ENCODE results near the gene EXOC8. TPM values are rescaled to one million over a fixed set of nuclear protein-coding genes. Genes with fewer than 3 reads are reported as not detected.

Gene EXOC8
- total RNA-seq, 2 experiments from 2014 or later = 14.8 to 17.4 TPM

DNA sequence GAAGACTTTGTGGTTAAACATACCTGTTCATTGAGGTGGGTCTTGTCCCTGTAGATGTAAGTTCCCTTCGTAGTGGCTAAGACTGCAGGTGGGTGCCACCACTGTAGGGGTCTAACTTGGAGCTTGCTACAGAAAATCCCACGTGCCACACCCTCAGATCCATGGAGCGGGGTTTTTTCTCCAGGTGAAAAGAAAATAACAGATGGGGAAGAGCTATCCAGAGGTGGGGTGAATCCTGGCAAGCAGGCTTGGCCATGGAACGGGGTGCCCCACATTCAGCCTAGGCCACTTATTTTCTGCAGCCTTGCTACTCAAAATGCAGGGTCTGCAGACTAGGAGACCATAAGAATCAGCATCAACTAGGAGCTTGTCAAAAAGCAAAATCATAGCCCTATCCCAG lies 24.0 kb downstream of the EXOC8 start:
- intact Hi-C loops (cut with micrococcal nuclease; ENCODE audit: unreplicated experiment) = no loop called here
- Histone ChIP-seq H4K20me1 (ENCODE audit: insufficient read depth, low read length) (no peaks in the 10 kb centered on the region), H3K27ac (ENCODE audit: low read depth, low read length, poor library complexity, severe bottlenecking) (no peak overlapping the region), H3K4me2 (ENCODE audit: low read length) (no peak overlapping the region), H3K9me3 (ENCODE audit: low read length) (no peaks in the 10 kb centered on the region), H2AFZ (ENCODE audit: low read length) (no peak overlapping the region), H3K9me2 (ENCODE audit: insufficient read depth, low read length) (no peaks in the 10 kb centered on the region), H3K36me3 (ENCODE audit: insufficient read depth, low read length) (no peaks in the 10 kb centered on the region), H3K4me3 (ENCODE audit: low read depth, low read length, poor library complexity, severe bottlenecking) (no peak overlapping the region), H3K79me2 (ENCODE audit: insufficient read depth, low read depth, low read length) (no peaks in the 10 kb centered on the region), H3K4me1 (ENCODE audit: insufficient read depth, low read length, poor library complexity, severe bottlenecking) (no peaks in the 10 kb centered on the region)
- no TSS peak for BruUV-seq (replicated peaks)
- ChIA-PET CTCF (ENCODE audit: unreplicated experiment) (no interaction called here), POLR2A (no interaction called here)
- no peak for DNase-seq (ENCODE audit: low spot score)
- no peak for TF ChIP-seq EZH2phosphoT487 (IDR thresholded peaks at IDR 0.05; ENCODE audit: borderline replicate concordance, low read depth, low read length)
- TF ChIP-seq, protein P1, sequence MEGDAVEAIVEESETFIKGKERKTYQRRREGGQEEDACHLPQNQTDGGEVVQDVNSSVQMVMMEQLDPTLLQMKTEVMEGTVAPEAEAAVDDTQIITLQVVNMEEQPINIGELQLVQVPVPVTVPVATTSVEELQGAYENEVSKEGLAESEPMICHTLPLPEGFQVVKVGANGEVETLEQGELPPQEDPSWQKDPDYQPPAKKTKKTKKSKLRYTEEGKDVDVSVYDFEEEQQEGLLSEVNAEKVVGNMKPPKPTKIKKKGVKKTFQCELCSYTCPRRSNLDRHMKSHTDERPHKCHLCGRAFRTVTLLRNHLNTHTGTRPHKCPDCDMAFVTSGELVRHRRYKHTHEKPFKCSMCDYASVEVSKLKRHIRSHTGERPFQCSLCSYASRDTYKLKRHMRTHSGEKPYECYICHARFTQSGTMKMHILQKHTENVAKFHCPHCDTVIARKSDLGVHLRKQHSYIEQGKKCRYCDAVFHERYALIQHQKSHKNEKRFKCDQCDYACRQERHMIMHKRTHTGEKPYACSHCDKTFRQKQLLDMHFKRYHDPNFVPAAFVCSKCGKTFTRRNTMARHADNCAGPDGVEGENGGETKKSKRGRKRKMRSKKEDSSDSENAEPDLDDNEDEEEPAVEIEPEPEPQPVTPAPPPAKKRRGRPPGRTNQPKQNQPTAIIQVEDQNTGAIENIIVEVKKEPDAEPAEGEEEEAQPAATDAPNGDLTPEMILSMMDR (conservative IDR thresholded peaks at IDR 0.05; ENCODE audit: low read length) = no peak

DNA sequence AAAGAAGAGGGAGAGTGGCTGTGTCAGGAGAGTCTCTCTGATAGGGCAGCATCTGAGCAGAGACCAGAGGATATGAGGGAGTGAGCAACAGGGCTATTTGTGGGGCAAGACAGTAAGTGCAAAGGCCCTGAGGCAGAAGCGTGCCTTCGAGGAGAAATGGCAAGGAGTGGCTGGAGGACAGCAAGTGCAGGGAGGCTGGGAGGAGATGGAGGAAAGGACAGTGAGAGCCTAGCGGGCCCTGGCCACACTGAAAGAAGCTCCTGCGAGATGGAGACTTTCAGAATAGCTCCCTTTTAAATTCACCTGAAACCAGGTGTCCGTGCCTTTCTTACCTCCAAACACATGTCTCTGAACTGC lies 25.2 kb downstream of the EXOC8 start:
- no peak overlapping the region for H3K27ac ChIP-seq (ENCODE audit: low read depth, low read length, poor library complexity, severe bottlenecking)
- no peaks in the 10 kb centered on the region for H3K9me2 ChIP-seq (ENCODE audit: insufficient read depth, low read length)
- no peaks in the 10 kb centered on the region for H3K36me3 ChIP-seq (ENCODE audit: insufficient read depth, low read length)
- H3K4me1 ChIP-seq (ENCODE audit: insufficient read depth, low read length, poor library complexity, severe bottlenecking) = no peaks in the 10 kb centered on the region
- no peaks in the 10 kb centered on the region for H3K9me3 ChIP-seq (ENCODE audit: low read length)
- no peaks in the 10 kb centered on the region for H3K79me2 ChIP-seq (ENCODE audit: insufficient read depth, low read depth, low read length)
- no peak overlapping the region for H3K4me3 ChIP-seq (ENCODE audit: low read depth, low read length, poor library complexity, severe bottlenecking)
- intact Hi-C loops (cut with micrococcal nuclease; ENCODE audit: unreplicated experiment) = no loop called here
- DNase-seq (ENCODE audit: low spot score) = no peak
- POLR2A ChIA-PET = interaction anchor here (0.8 kb wide), 1 partner anchor 35 kb away, joined by 3 read pairs; no protein-coding TSS in a partner anchor
- TF ChIP-seq EZH2phosphoT487 (IDR thresholded peaks at IDR 0.05; ENCODE audit: borderline replicate concordance, low read depth, low read length) = no peak
- TF ChIP-seq, protein P1 (conservative IDR thresholded peaks at IDR 0.05; ENCODE audit: low read length) = no peak
- no peaks in the 10 kb centered on the region for H4K20me1 ChIP-seq (ENCODE audit: insufficient read depth, low read length)
- no peak overlapping the region for H2AFZ ChIP-seq (ENCODE audit: low read length)
- no TSS peak for BruUV-seq (replicated peaks)
- no peak overlapping the region for H3K4me2 ChIP-seq (ENCODE audit: low read length)
- CTCF ChIA-PET (ENCODE audit: unreplicated experiment) = no interaction called here

GRCh38 chr1:231311720-231312431 lies 25.8 kb downstream of the EXOC8 start:
- no peak overlapping the region for H3K27ac ChIP-seq (ENCODE audit: low read depth, low read length, poor library complexity, severe bottlenecking)
- H3K79me2 ChIP-seq (ENCODE audit: insufficient read depth, low read depth, low read length) = no peaks in the 10 kb centered on the region
- DNase-seq (ENCODE audit: low spot score) = no peak
- intact Hi-C loops (cut with micrococcal nuclease; ENCODE audit: unreplicated experiment) = no loop called here
- POLR2A ChIA-PET = no interaction called here
- H3K4me1 ChIP-seq (ENCODE audit: insufficient read depth, low read length, poor library complexity, severe bottlenecking) = no peaks in the 10 kb centered on the region
- no peak overlapping the region for H3K4me3 ChIP-seq (ENCODE audit: low read depth, low read length, poor library complexity, severe bottlenecking)
- TF ChIP-seq EZH2phosphoT487 (IDR thresholded peaks at IDR 0.05; ENCODE audit: borderline replicate concordance, low read depth, low read length) = no peak
- TF ChIP-seq, protein P1 (conservative IDR thresholded peaks at IDR 0.05; ENCODE audit: low read length) = no peak
- CTCF ChIA-PET (ENCODE audit: unreplicated experiment) = no interaction called here
- no peaks in the 10 kb centered on the region for H3K9me3 ChIP-seq (ENCODE audit: low read length)
- H2AFZ ChIP-seq (ENCODE audit: low read length) = no peak overlapping the region
- no peaks in the 10 kb centered on the region for H4K20me1 ChIP-seq (ENCODE audit: insufficient read depth, low read length)
- no peaks in the 10 kb centered on the region for H3K9me2 ChIP-seq (ENCODE audit: insufficient read depth, low read length)
- H3K36me3 ChIP-seq (ENCODE audit: insufficient read depth, low read length) = no peaks in the 10 kb centered on the region
- no TSS peak for BruUV-seq (replicated peaks)
- no peak overlapping the region for H3K4me2 ChIP-seq (ENCODE audit: low read length)
